Measurements from ENCODE around the gene MSI2. TPM values are rescaled to one million over a fixed set of nuclear protein-coding genes. Genes with fewer than 3 reads are reported as not detected.

Gene MSI2
- total RNA-seq, 2 experiments from 2014 or later = 117 to 120 TPM

DNA sequence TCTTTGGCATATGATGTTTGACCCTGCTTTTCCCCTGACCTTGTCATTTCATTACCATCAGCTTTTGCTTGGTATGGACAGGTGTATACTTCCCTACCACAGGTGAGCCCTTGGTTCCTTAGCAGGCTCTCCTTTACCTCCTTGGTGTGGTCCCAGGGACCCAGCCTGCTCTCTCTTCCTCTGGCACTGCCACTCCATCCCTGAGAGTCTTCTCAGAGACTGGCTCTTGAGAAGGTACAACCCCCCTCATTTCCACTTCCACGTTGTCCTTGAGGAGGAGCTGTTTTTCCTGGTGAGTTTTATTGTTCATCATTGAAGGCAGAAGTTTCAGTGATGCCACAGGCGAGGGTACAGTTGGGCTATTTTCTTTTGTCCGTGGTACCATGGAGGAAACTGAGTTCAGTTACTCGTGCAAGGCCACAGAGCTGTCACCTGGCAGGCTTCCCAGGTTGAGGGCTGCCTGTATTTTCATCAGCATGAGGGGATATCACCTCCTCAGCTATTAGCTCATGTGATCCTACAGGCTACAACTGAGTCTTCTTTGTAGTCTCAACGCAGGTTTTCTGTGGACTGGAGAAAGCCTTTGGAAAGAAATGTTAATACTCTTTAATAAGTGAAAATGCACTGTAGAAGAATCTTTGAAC, 52.3 kb downstream of the MSI2 start:
- CTCF ChIA-PET = interaction anchor here (0.6 kb wide), 1 partner anchor 66 kb away, joined by 4 read pairs; no protein-coding TSS in a partner anchor
- H3K4me1 Mint-ChIP-seq = peaks cover 2% of the 10 kb centered on the region
- H3K27me3 Mint-ChIP-seq = no peaks in the 10 kb centered on the region
- H3K9me3 Mint-ChIP-seq (ENCODE audit: low read depth) = no peaks in the 10 kb centered on the region
- DNase-seq (no peak), ATAC-seq (no peak)
- H3K36me3 Mint-ChIP-seq = peaks cover 10% of the 10 kb centered on the region
- peak overlapping the region; percentile 34 for H3K27ac Mint-ChIP-seq
- no peak overlapping the region for H3K4me3 Mint-ChIP-seq

- ATAC-seq (no peak), DNase-seq (no peak)
- no peak overlapping the region for H3K27ac Mint-ChIP-seq
- H3K4me3 Mint-ChIP-seq = no peak overlapping the region
- no peaks in the 10 kb centered on the region for H3K27me3 Mint-ChIP-seq
- H3K4me1 Mint-ChIP-seq = no peaks in the 10 kb centered on the region
- CTCF ChIA-PET = no interaction called here
- no peaks in the 10 kb centered on the region for H3K9me3 Mint-ChIP-seq (ENCODE audit: low read depth)
- H3K36me3 Mint-ChIP-seq = peaks cover 10% of the 10 kb centered on the region
Measured at GRCh38 chr17:57309479-57309878, 53.2 kb downstream of the MSI2 start.

DNA sequence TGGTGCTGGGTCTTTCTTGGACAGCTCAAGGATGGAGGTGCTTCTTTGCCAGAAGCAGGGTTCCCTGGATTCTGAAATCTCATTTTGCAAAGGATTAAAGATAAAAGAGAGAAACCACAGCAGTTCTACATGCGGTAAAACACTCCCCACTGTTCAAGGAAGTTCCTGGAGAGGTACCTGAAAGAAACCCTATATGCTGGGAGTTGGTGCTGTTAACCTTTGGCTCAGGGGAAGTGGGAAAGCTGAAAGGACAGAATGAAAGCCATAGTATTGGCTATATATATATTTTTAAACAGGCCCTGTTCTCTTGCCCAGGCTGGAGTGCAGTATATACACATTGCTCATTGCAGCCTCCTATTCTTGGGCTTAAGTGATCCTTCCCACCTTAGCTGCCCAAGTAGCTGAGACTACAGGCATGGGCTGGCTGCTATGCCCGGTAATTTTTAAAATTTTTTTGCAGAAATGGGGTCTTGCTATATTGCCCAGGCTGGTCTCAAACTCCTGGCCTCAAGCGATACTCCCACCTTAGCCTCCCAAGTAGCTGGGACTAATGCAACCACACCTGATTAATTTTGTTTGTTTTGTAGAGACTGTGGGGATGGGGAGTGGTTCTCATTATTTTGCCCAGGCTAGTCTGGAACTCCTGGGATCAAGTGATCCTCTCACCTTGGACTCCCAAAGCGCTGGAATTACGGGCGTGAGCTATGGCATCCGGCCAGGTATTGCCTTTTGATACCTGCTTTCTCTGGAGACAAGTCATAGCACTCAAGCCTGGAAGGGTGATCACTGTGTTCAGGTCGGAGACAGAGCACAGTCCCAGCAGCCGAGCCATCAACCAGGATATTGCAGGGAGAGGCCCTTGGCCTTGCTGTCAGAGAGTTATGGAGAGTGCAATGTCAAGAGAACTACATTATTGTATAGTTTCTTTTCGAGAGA, 55.2 kb downstream of the MSI2 start:
- ATAC-seq = no peak
- no peaks in the 10 kb centered on the region for H3K4me1 Mint-ChIP-seq

GRCh38 chr17:57312242-57312641, 55.9 kb downstream of the MSI2 start:
- Mint-ChIP-seq H3K27ac (no peak overlapping the region), H3K9me3 (ENCODE audit: low read depth) (no peaks in the 10 kb centered on the region), H3K36me3 (peaks cover 7% of the 10 kb centered on the region)

More for the DNA sequence above, 55.2 kb downstream of the MSI2 start:
- Mint-ChIP-seq H3K27me3 (no peaks in the 10 kb centered on the region), H3K4me3 (no peak overlapping the region), H3K9me3 (ENCODE audit: low read depth) (no peaks in the 10 kb centered on the region), H3K27ac (no peak overlapping the region), H3K36me3 (peaks cover 8% of the 10 kb centered on the region)
- DNase-seq = no peak
- CTCF ChIA-PET = no interaction called here

DNA sequence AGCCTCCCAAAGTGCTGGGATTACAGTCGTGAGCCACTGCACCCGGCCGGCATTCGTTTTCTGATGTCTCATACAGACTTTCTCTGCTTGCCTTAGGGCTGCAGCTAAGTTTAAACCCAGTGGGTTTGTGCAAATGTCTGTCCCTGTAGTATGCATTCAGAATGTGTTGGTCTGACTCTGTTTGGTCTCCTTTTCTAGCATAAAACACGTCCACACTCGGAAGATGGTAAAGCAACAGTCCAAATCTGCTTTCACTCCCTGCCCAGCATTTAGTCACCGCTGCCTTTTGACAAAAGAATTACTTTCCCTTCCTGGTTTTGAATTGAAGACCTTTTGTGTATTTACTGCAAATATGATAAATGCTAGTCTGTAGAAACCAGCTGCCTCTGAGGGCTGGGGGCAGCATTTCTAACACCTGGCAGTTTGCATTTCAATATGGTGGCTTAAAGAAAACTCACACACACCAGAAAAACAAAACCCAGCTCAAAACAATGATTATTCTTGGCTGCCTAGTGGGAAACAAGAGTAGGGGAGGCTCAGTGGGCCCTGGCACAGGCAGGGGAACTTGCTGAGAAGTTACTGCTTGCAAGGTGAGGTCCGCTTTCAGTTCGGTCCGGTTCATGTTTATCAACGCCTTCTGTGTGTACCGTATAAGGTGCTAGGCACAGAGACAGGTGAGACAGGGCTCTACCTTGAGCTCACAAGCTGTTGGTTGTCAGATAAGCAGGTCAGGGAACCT, 56.9 kb downstream of the MSI2 start:
- Mint-ChIP-seq H3K9me3 (ENCODE audit: low read depth) (no peaks in the 10 kb centered on the region), H3K27me3 (no peaks in the 10 kb centered on the region), H3K4me1 (no peaks in the 10 kb centered on the region), H3K27ac (no peak overlapping the region), H3K4me3 (no peak overlapping the region), H3K36me3 (peaks cover 6% of the 10 kb centered on the region)
- no peak for ATAC-seq
- DNase-seq = no peak
- CTCF ChIA-PET = no interaction called here

More at GRCh38 chr17:57312242-57312641, 55.9 kb downstream of the MSI2 start:
- Mint-ChIP-seq H3K27me3 (no peaks in the 10 kb centered on the region), H3K4me1 (no peaks in the 10 kb centered on the region), H3K4me3 (no peak overlapping the region)
- CTCF ChIA-PET = no interaction called here
- DNase-seq (no peak), ATAC-seq (no peak)

- Mint-ChIP-seq H3K27ac (no peak overlapping the region), H3K36me3 (peaks cover 6% of the 10 kb centered on the region), H3K27me3 (no peaks in the 10 kb centered on the region), H3K4me3 (no peak overlapping the region), H3K9me3 (ENCODE audit: low read depth) (no peaks in the 10 kb centered on the region), H3K4me1 (no peaks in the 10 kb centered on the region)
- CTCF ChIA-PET = no interaction called here
- no peak for ATAC-seq
- DNase-seq = no peak
Measured at GRCh38 chr17:57315061-57316015, 59.0 kb downstream of the MSI2 start.

GRCh38 chr17:57316361-57316760, 60.0 kb downstream of the MSI2 start:
- H3K36me3 Mint-ChIP-seq = peaks cover 2% of the 10 kb centered on the region
- no peaks in the 10 kb centered on the region for H3K9me3 Mint-ChIP-seq (ENCODE audit: low read depth)
- no peak overlapping the region for H3K27ac Mint-ChIP-seq
- no peak overlapping the region for H3K4me3 Mint-ChIP-seq
- H3K27me3 Mint-ChIP-seq = no peaks in the 10 kb centered on the region
- DNase-seq (no peak), ATAC-seq (no peak)
- CTCF ChIA-PET = no interaction called here
- H3K4me1 Mint-ChIP-seq = no peaks in the 10 kb centered on the region

DNA sequence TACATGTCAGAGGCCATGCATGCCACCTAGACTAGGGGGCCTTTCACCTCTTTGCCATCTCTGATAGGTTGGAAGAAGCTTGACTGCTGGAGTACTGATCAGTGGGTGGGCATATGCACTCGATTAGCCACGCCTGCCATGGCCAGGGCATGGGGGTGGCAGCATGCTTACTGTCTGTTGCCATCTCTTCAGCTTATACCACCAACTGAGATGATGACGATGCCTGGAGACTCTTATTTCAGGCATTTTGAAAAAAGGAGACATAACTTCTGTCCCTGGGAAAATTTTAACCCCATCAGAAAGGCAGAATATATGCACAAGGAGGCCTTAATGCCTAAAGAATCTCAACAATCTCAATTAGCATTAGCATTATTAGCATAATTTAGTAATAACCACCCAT, 60.8 kb downstream of the MSI2 start:
- no peaks in the 10 kb centered on the region for H3K9me3 Mint-ChIP-seq (ENCODE audit: low read depth)
- no peak for ATAC-seq
- no peak overlapping the region for H3K27ac Mint-ChIP-seq
- no peak for DNase-seq
- no peak overlapping the region for H3K4me3 Mint-ChIP-seq
- peaks cover 2% of the 10 kb centered on the region for H3K36me3 Mint-ChIP-seq
- H3K27me3 Mint-ChIP-seq = no peaks in the 10 kb centered on the region
- CTCF ChIA-PET = interaction anchor here (0.7 kb wide), 1 partner anchor 218 kb away, joined by 4 read pairs; no protein-coding TSS in a partner anchor
- no peaks in the 10 kb centered on the region for H3K4me1 Mint-ChIP-seq

DNA sequence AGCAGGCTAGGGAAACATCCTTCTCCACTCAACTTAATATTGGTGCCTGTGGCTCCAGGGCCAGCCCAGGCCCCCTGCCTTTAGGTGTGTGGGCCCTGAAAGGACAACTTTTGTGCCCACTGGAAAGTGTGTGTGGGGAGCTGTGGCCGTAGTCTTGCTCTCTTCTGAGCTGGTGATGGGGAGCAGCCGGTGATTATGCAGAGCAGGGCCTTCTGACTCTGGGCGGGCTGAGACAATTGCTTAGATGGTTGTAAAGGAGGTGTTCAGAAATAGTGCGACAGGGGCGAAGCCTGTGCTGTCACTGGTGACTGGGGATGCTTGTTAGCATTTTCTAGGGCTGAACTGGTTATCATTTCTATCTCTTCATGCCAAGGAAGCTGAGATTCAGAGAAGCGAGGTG, 62.6 kb downstream of the MSI2 start:
- no peak for DNase-seq
- Mint-ChIP-seq H3K36me3 (peaks cover 2% of the 10 kb centered on the region), H3K4me1 (no peaks in the 10 kb centered on the region), H3K4me3 (no peak overlapping the region), H3K27me3 (no peaks in the 10 kb centered on the region), H3K27ac (no peak overlapping the region), H3K9me3 (ENCODE audit: low read depth) (no peaks in the 10 kb centered on the region)
- ATAC-seq = no peak
- CTCF ChIA-PET = interaction anchor here (0.8 to 1.0 kb wide), 2 partner anchors 42 to 76 kb away, joined by 3 read pairs; no protein-coding TSS in a partner anchor

DNA sequence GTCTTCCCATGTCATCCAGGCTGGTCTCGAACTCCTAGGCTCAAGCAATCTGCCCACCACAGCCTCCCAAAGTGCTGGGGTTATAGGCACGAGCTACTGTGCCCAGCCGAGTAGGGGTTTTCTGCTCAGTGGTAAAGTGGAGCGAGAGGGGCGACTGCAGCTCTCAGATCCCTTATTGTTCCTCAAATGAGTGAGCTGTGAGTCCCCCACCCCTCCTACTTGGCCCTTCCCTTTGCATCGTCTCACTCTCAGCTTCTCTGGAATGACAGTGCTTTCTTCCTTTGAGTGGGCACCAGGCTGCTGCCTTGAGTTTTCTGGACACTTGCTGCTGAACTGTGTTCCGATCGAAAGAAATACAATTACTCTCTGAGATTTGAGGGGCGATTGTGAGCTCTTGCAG, 63.5 kb downstream of the MSI2 start:
- CTCF ChIA-PET = interaction anchor here (1.0 kb wide), 1 partner anchor 41 kb away, joined by 3 read pairs; no protein-coding TSS in a partner anchor
- H3K36me3 Mint-ChIP-seq = peaks cover 6% of the 10 kb centered on the region
- H3K27ac Mint-ChIP-seq = no peak overlapping the region
- H3K4me1 Mint-ChIP-seq = no peaks in the 10 kb centered on the region
- ATAC-seq (no peak), DNase-seq (no peak)
- H3K9me3 Mint-ChIP-seq (ENCODE audit: low read depth) = no peaks in the 10 kb centered on the region
- H3K4me3 Mint-ChIP-seq = no peak overlapping the region
- no peaks in the 10 kb centered on the region for H3K27me3 Mint-ChIP-seq

DNA sequence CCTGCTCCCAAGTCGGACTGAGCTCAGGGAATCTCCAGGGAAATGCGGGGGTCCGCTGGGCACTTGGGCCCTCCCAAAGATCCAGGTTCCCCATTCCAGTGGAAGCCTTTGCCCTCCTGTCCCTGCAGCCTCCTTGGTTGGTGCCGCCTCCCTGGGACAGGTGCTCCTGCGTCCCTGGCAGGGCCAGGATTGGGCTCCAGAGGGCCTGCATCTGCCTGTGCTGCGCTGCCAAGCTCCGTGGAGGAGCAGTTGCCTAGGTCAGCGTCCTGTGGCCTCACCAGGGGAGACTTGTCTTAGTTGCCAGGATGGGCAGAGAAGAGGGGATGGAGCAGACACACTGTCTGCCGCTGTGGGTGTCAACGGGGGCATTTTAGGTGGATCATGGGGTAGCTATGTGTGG, 67.1 kb downstream of the MSI2 start:
- DNase-seq = no peak
- CTCF ChIA-PET = interaction anchor here (1.4 kb wide), 1 partner anchor 80 kb away, joined by 5 read pairs; no protein-coding TSS in a partner anchor
- Mint-ChIP-seq H3K27ac (no peak overlapping the region), H3K4me3 (no peak overlapping the region), H3K4me1 (peaks cover 12% of the 10 kb centered on the region), H3K9me3 (ENCODE audit: low read depth) (no peaks in the 10 kb centered on the region), H3K27me3 (no peaks in the 10 kb centered on the region), H3K36me3 (peaks cover 14% of the 10 kb centered on the region)
- ATAC-seq = no peak

DNA sequence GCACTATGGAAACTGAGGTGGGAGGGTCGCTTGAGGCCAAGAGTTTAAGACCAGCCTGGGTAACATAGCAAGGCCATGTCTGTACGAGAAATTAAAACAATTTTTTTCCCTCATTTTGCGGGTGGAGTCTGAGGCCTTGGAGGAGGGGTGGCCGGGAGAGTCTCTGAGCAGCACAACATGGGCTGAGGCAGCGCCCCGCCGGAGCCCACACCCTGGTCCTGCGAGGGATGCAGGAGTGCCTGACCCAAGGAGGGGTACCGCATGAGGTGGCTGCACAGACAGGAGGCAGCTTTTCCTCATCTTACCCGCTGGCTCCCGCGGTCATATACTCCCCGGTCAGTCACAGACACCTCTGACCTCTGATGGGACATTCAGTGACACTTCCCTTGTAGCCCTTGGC, 67.7 kb downstream of the MSI2 start:
- Mint-ChIP-seq H3K4me1 (peaks cover 17% of the 10 kb centered on the region), H3K4me3 (no peak overlapping the region), H3K9me3 (ENCODE audit: low read depth) (no peaks in the 10 kb centered on the region), H3K27ac (no peak overlapping the region), H3K27me3 (no peaks in the 10 kb centered on the region), H3K36me3 (peaks cover 14% of the 10 kb centered on the region)
- CTCF ChIA-PET = interaction anchor here (0.9 kb wide), 1 partner anchor 428 kb away, joined by 3 read pairs; no protein-coding TSS in a partner anchor
- DNase-seq = no peak
- no peak for ATAC-seq

Data from activated CD8-positive, alpha-beta memory T cell treated with anti-CD3 and anti-CD28 coated beads, Interleukin-2, amount 10 ng/mL, durations not matched to agents 7 days and 5 days (primary cell).